H1 (cell line): ENCODE data around the gene FLCN. TPM values are rescaled to one million over a fixed set of nuclear protein-coding genes. Genes with fewer than 3 reads are reported as not detected.

Source experiments
- ATF3 ChIP-seq: IDR thresholded peaks from 2 replicates; pipeline ENCODE4 v1.6.1; 2011; ENCODE audit warnings: low read depth, mild to moderate bottlenecking, low read length; ENCODE audit not compliant: insufficient read depth
- POLR2A ChIP-seq, 2 experiments: IDR thresholded peaks; 1 replicate in 1 of 2; 2 replicates in 1 of 2; pipeline ENCODE4 v1.6.1; 2011; ENCODE audit warnings: low read depth in 2 of 2, low read length in 2 of 2, mild to moderate bottlenecking in 2 of 2; ENCODE audit errors: control extremely low read depth in 1 of 2
- SUZ12 ChIP-seq: fragments of 200-600 bp; sonication (generic); IDR thresholded peaks from 2 replicates; pipeline ENCODE4 v1.6.1; 2012; ENCODE audit warnings: mild to moderate bottlenecking, inconsistent platforms, low read length, moderate library complexity, mixed read lengths
- TBP ChIP-seq: IDR thresholded peaks from 2 replicates; pipeline ENCODE4 v1.6.1; 2011; ENCODE audit warnings: low read depth, low read length, improper control_type of control experiment
- polyA plus RNA-seq, 7 experiments: library from polyadenylated mRNA; depleted of rRNA in 3 of 7; stranded (reverse) in 5 of 7; unstranded in 2 of 7; fragments of >200 nt in 5 of 7; fragments of 200-250 nt in 2 of 7; gene quantifications; 1 replicate in 5 of 7; 2 replicates in 1 of 7; 4 replicates in 1 of 7; pipeline versions ENCODE4 v1.2.1 to v1.2.3, GENCODE V29; 2011 to 2013; ENCODE audit warnings: missing spikeins in 2 of 7, mixed read lengths in 2 of 7
- total RNA-seq: library from RNA; stranded (reverse); fragmentation: NEBNext Ultra II Directional; extraction: Animal tissue kit (Norgen Biotek cat#: 25700); gene quantifications from 2 replicates; pipeline ENCODE4 v1.2.1, GENCODE V29; 2021
- TF ChIP-seq, protein P1 (sequence below): fragments of 300-600 bp; sonication (generic); IDR thresholded peaks from 2 replicates; pipeline ENCODE4 v1.7.1; 2012; ENCODE audit warnings: low read length, moderate library complexity, mild to moderate bottlenecking, inconsistent platforms; ENCODE audit not compliant: insufficient replicate concordance

Gene FLCN
- total and polyA plus RNA-seq, 2 of the 8 experiments (the other 6 are each of a cell fraction or from before 2014, with no cell fraction given) = 15.6 to 34.6 TPM

DNA sequence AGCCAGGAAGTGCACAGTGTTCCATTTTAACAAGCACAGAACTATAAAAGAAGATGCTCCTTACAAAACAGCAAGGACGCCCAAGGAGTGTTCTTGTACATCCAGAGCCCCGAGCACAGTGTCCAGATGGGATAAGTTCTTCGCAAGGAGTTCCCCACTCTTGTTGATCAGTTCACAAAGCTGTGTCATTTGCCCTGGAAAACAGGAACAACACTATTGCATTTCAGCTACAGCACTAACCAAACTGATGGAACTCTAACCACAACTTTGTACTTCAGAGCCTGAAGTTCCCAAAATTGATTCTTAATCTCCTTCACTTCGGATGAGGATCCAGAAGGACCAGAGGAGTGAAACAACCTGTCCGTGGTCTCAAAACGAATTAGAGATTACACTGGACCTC lies 39.0 kb upstream of the FLCN start (continued):
- TF ChIP-seq, protein P1, sequence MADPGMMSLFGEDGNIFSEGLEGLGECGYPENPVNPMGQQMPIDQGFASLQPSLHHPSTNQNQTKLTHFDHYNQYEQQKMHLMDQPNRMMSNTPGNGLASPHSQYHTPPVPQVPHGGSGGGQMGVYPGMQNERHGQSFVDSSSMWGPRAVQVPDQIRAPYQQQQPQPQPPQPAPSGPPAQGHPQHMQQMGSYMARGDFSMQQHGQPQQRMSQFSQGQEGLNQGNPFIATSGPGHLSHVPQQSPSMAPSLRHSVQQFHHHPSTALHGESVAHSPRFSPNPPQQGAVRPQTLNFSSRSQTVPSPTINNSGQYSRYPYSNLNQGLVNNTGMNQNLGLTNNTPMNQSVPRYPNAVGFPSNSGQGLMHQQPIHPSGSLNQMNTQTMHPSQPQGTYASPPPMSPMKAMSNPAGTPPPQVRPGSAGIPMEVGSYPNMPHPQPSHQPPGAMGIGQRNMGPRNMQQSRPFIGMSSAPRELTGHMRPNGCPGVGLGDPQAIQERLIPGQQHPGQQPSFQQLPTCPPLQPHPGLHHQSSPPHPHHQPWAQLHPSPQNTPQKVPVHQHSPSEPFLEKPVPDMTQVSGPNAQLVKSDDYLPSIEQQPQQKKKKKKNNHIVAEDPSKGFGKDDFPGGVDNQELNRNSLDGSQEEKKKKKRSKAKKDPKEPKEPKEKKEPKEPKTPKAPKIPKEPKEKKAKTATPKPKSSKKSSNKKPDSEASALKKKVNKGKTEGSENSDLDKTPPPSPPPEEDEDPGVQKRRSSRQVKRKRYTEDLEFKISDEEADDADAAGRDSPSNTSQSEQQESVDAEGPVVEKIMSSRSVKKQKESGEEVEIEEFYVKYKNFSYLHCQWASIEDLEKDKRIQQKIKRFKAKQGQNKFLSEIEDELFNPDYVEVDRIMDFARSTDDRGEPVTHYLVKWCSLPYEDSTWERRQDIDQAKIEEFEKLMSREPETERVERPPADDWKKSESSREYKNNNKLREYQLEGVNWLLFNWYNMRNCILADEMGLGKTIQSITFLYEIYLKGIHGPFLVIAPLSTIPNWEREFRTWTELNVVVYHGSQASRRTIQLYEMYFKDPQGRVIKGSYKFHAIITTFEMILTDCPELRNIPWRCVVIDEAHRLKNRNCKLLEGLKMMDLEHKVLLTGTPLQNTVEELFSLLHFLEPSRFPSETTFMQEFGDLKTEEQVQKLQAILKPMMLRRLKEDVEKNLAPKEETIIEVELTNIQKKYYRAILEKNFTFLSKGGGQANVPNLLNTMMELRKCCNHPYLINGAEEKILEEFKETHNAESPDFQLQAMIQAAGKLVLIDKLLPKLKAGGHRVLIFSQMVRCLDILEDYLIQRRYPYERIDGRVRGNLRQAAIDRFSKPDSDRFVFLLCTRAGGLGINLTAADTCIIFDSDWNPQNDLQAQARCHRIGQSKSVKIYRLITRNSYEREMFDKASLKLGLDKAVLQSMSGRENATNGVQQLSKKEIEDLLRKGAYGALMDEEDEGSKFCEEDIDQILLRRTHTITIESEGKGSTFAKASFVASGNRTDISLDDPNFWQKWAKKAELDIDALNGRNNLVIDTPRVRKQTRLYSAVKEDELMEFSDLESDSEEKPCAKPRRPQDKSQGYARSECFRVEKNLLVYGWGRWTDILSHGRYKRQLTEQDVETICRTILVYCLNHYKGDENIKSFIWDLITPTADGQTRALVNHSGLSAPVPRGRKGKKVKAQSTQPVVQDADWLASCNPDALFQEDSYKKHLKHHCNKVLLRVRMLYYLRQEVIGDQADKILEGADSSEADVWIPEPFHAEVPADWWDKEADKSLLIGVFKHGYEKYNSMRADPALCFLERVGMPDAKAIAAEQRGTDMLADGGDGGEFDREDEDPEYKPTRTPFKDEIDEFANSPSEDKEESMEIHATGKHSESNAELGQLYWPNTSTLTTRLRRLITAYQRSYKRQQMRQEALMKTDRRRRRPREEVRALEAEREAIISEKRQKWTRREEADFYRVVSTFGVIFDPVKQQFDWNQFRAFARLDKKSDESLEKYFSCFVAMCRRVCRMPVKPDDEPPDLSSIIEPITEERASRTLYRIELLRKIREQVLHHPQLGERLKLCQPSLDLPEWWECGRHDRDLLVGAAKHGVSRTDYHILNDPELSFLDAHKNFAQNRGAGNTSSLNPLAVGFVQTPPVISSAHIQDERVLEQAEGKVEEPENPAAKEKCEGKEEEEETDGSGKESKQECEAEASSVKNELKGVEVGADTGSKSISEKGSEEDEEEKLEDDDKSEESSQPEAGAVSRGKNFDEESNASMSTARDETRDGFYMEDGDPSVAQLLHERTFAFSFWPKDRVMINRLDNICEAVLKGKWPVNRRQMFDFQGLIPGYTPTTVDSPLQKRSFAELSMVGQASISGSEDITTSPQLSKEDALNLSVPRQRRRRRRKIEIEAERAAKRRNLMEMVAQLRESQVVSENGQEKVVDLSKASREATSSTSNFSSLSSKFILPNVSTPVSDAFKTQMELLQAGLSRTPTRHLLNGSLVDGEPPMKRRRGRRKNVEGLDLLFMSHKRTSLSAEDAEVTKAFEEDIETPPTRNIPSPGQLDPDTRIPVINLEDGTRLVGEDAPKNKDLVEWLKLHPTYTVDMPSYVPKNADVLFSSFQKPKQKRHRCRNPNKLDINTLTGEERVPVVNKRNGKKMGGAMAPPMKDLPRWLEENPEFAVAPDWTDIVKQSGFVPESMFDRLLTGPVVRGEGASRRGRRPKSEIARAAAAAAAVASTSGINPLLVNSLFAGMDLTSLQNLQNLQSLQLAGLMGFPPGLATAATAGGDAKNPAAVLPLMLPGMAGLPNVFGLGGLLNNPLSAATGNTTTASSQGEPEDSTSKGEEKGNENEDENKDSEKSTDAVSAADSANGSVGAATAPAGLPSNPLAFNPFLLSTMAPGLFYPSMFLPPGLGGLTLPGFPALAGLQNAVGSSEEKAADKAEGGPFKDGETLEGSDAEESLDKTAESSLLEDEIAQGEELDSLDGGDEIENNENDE = no peak
- TF ChIP-seq SUZ12 (no peak), ATF3 (no peak), POLR2A (IDR thresholded peaks at IDR 0.05; ENCODE audit: control extremely low read depth in 1 of 2, low read depth in 2 of 2, low read length in 2 of 2) (no peak), TBP (no peak)
- TF ChIP-seq, all 59 proteins: peak for 0
